WERI-Rb-1 (cell line): ENCODE results near the gene CFAP20DC.
"Not testable (repeated sequence)": the region's sequence is repeated elsewhere in the genome, so short reads cannot be mapped to it uniquely, and the experiment has no call there.

Experiments
- DNase-seq: peaks from one replicate; pipeline ENCODE4 v3.0.0-alpha.2; 2020
- H3K27ac ChIP-seq: fragments of 250-450 bp; sonication (Bioruptor Pico); 2 replicates; pipeline ENCODE4 v1.5.1; 2020; ENCODE audit warnings: mild to moderate bottlenecking, moderate library complexity
- H3K27me3 ChIP-seq: fragments of 250-450 bp; sonication (Bioruptor Pico); 2 replicates; pipeline ENCODE4 v1.5.1; 2021; ENCODE audit warnings: mild to moderate bottlenecking, low read depth, moderate library complexity; ENCODE audit not compliant: insufficient read depth, severe bottlenecking
- H3K36me3 ChIP-seq: fragments of 250-450 bp; sonication (Bioruptor Pico); 2 replicates; pipeline ENCODE4 v1.5.1; 2020; ENCODE audit warnings: mild to moderate bottlenecking, moderate library complexity
- H3K4me3 ChIP-seq: 2 replicates; pipeline ENCODE4 v1.5.1; 2011; ENCODE audit warnings: low read depth, mild to moderate bottlenecking, control low read depth, low read length
- H3K9me3 ChIP-seq: fragments of 250-450 bp; sonication (Bioruptor Pico); 2 replicates; pipeline ENCODE4 v1.5.1; 2021; ENCODE audit warnings: mild to moderate bottlenecking, moderate library complexity; ENCODE audit not compliant: severe bottlenecking
- TF ChIP-seq, protein P1 (sequence below): IDR thresholded peaks from 2 replicates; pipeline ENCODE4 v1.5.1; 2011; ENCODE audit warnings: low read depth, mild to moderate bottlenecking, control low read depth, inconsistent platforms, low read length

The CFAP20DC gene

GRCh38 chr3:59049671-59050331 is at the start of gene CFAP20DC:
Gene CFAP20DC (minus strand): TSS chr3:59050025. CDS start chr3:59049631, 394 bp downstream.
- no peak for DNase-seq
- Histone ChIP-seq H3K27me3 (no peaks in the 10 kb centered on the region), H3K9me3 (no peaks in the 10 kb centered on the region), H3K36me3 (no peaks in the 10 kb centered on the region), H3K4me3 (no peak within 1 kb of the TSS), H3K27ac (no peak within 1 kb of the TSS)
- TF ChIP-seq, protein P1, sequence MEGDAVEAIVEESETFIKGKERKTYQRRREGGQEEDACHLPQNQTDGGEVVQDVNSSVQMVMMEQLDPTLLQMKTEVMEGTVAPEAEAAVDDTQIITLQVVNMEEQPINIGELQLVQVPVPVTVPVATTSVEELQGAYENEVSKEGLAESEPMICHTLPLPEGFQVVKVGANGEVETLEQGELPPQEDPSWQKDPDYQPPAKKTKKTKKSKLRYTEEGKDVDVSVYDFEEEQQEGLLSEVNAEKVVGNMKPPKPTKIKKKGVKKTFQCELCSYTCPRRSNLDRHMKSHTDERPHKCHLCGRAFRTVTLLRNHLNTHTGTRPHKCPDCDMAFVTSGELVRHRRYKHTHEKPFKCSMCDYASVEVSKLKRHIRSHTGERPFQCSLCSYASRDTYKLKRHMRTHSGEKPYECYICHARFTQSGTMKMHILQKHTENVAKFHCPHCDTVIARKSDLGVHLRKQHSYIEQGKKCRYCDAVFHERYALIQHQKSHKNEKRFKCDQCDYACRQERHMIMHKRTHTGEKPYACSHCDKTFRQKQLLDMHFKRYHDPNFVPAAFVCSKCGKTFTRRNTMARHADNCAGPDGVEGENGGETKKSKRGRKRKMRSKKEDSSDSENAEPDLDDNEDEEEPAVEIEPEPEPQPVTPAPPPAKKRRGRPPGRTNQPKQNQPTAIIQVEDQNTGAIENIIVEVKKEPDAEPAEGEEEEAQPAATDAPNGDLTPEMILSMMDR: no peak

GRCh38 chr3:59098516-59098915 is 48.7 kb upstream of the CFAP20DC start:
- DNase-seq: not testable (repeated sequence)

DNA sequence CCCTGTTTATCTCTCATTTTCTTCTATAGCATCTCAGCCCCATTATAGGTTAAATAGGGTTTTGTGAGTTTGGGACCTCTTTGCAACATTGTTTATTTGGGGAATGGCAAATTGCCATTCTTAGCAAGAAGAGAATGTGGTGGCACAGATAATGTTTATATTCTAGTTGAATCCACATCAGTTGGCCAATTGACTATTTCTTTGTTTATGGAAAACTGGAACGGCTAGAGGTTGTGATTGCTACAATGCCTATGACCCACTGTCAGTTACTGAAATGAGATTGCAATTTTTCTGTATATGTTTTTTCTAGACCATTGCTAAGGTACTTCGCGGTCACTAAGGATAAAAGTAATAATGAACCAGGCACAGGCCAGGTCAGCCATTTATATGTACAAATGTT is 44.6 kb upstream of the CFAP20DC start:
- Histone ChIP-seq H3K4me3 (no peak overlapping the region), H3K9me3 (no peaks in the 10 kb centered on the region), H3K27ac (no peak overlapping the region), H3K36me3 (no peaks in the 10 kb centered on the region), H3K27me3 (no peaks in the 10 kb centered on the region)
- TF ChIP-seq, protein P1: no peak
- no peak for DNase-seq

More at GRCh38 chr3:59098516-59098915, 48.7 kb upstream of the CFAP20DC start:
- H3K9me3 ChIP-seq, H3K4me3 ChIP-seq, H3K27me3 ChIP-seq, H3K36me3 ChIP-seq, H3K27ac ChIP-seq: not testable (repeated sequence)

- TF ChIP-seq, protein P1: no peak
- no peaks in the 10 kb centered on the region for H3K9me3 ChIP-seq
Observed at GRCh38 chr3:59093521-59093920, 43.7 kb upstream of the CFAP20DC start.

GRCh38 chr3:59088761-59089160 is 38.9 kb upstream of the CFAP20DC start:
- TF ChIP-seq, protein P1: no peak
- no peak for DNase-seq
- H3K36me3 ChIP-seq: no peaks in the 10 kb centered on the region
- H3K27ac ChIP-seq: no peak overlapping the region
- no peaks in the 10 kb centered on the region for H3K27me3 ChIP-seq
- no peaks in the 10 kb centered on the region for H3K9me3 ChIP-seq
- H3K4me3 ChIP-seq: no peak overlapping the region

More at GRCh38 chr3:59093521-59093920, 43.7 kb upstream of the CFAP20DC start:
- no peak for DNase-seq
- Histone ChIP-seq H3K27ac (no peak overlapping the region), H3K36me3 (no peaks in the 10 kb centered on the region), H3K4me3 (no peak overlapping the region), H3K27me3 (no peaks in the 10 kb centered on the region)

DNA sequence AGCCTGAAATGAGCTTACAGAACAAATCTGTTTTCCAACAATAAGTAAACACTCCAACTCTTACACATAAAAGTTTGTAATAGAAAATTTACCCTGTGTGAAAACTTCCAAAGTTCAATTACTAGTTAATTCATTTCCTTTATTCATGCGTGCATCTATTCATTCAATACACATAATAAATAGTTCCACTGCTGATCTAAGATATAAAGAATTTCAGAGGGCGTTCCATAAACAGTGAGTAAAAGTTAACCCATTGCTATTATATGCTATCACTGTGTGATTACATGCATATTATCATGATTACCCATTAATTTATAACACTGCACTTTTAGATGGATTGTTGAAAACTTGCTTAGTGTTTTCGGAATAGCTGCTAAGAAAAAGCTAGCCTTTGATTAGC is 36.2 kb upstream of the CFAP20DC start:
- TF ChIP-seq, protein P1: no peak
- Histone ChIP-seq H3K4me3 (no peak overlapping the region), H3K36me3 (no peaks in the 10 kb centered on the region), H3K27me3 (no peaks in the 10 kb centered on the region), H3K27ac (no peak overlapping the region), H3K9me3 (no peaks in the 10 kb centered on the region)
- DNase-seq: no peak
